Activated CD4-positive, alpha-beta T cell treated with anti-CD3 and anti-CD28 coated beads for 4 hours (primary cell): ENCODE measurements around the gene CCR5AS.
"Not testable (repeated sequence)": the region's sequence is repeated elsewhere in the genome, so short reads cannot be mapped to it uniquely, and the experiment has no call there.

Experiments
- DNase-seq, 2 donors: peaks; one replicate each; pipeline ENCODE4 v3.0.0-alpha.2; 2020

Gene CCR5AS

DNA sequence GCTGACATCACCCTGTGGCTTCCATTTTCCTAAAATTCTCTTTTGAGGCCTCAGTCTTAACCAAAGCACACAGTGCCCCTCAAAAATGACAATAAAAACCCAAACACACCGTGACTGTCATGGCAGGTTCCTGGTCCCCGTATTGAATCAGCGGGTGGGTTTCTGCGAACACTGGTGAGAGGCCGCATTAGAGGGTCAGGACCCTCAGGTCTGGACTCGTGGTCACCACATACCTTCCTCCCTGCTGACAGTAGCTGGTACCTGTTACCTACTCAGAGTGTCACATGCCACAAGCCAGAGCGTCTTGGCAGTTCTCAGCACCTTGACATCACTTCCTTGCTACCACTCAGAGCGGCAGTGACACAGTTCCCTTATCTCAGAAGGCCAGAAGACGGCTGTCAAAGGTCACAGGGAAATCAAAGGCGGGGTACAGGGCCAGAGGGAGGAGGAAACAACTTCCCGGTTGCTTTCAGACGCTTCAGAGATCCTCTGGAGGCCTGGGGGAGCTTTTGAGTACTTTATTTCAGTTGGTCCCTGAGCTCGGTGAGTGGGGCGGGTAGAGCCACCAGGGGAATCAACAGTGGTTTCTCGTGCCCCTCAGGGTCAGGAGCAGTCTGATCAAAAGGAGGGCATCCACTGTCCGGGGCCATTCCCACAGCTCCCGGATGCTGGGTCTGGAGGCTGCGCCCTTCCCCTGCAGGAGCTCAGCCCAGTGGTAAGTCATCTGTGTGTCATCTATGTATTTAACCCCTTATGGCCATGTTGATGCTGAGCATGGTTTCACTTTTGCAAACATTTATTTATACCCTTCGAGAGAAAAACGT is at the start of gene CCR5AS, which contains the start of gene CCRL2:
Gene CCR5AS, minus strand, starts transcription at position 279 of the 824 bp plus-strand sequence.
Gene CCRL2, plus strand, starts transcription at position 472 of the 824 bp plus-strand sequence. CDS start 821 bp downstream, outside the sequence.
- DNase-seq = peak; percentile 8 to 25

DNA sequence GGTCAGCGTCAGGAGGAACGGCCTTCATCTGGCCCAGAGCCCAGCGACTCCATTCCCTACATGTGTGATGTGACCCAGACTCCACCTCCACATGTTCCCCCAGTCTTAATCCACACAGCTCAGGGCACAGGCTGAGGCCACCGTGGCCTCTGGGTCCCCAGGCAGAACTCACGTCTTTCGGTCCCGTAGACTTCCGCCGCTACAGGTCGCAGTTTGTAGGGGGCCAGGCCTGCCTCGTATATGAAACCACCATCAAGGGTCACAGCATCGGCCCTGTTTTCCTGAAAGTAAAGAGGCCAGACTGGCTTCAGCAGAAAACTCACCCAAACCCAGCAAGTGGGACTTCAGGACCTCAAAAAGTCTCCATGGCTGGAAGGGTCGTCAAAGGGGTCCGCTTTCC is 49.3 kb upstream of the CCR5AS start:
- DNase-seq = no peak

DNA sequence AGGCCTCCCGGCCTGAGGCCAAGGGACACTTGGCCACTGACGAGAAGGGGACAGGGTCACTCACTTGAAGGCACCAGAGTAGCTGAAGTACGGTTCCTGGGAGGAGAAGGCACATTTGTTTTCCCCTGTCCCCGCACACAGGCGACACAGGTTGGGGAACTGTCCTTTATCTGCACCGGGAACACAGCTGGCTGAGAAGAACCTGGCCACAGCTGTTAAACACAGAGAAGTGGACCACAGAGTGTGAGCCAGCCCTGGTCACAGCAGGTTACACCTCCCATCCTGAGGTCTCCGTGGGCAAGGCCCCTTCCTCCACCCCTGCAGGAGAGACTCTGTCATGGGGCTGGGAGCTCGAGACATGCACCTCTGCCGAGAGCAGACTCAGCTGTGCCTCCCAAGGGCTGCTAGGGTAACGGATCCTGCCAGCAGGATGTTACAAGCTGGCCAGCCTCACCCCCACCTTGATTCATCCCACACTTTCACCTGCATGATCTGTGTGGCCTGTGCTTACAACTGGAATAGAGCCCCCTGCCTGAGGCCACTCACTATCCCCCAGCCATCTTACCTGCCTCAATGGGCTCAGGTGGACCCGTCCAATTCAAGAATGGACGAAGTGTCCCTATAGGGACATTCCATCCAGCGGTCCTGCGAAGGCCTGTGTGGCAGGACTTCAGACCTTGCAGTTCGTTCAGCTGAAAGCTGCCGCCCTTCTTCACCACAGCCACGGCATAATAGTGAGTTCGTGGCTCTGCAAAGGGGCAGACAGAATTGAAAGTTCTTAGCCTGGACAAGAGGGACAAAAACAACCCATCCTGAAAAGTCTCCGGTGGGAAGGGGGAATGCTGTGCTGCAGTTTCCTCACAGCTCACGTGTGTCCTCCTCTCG is 48.6 kb upstream of the CCR5AS start:
- no peak for DNase-seq

DNA sequence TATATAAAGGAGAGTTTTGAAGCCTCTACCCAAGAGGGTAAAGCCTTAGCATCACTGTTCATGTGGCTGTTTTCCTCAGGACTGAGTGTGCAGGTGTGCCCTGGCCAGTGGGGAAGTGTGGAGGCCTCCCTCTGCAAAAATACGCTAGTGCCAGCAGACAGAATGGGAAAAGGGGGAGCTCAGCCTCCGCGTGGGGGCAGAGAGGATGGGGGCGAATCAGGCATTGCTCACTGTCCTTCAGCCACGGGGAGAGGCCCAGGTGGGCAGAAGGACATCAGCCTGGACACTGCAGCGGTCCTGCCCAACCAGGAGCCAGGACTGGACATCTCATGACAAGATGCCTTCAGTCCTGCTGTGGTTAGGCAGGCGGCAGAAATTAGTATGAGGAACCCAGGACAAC is 47.7 kb upstream of the CCR5AS start:
- no peak for DNase-seq

DNA sequence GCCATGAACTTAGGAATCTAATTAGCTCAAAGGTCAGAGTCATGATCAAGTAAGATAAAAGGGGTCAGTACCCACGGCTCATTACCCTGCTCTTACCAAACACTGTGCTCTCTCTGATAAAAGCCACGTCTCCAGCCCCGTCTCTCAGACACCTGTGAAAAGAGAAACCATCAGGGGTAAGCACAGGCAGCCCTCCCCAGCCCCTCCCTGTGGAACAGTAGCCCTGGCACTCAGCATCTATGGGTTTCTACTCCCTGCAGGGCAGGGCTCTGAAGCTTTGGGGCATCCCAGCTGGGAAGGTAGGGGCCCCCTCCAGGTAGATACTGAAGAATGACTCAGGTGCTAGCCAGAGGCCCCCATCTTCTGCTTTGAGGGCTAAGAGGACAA is 47.3 kb upstream of the CCR5AS start:
- no peak for DNase-seq

DNA sequence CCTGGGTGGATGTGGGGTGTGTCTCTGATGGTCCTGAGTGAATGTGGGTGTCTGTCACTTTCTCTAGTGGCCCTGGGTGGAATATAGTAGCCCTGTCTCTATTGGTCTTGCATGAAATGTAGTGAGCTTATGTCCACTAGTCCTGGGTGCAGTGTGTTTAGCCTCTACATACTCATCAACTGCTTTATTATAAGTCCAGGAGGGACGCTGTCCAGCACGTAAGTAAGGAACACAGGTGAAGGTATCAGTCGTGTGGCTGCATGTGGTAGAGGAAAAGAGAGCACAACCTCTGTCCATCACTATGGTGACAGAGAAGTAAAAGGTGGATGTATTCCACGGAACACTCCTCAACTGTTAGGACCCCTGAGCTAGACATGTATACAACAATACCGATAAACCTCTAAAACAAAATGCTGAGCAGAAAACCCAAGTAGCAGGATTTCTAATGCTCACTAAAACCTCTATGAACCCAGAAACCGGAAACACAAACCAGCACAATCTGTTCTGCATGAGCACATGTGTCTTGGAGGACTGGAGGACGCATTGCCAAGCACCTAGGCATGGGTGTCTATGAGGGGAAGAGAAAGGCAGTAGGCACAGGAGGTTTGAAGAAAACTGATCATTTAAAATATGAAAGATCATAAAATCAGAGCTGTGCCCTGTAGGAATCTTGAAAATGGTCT is 46.8 kb upstream of the CCR5AS start:
- DNase-seq = no peak

DNA sequence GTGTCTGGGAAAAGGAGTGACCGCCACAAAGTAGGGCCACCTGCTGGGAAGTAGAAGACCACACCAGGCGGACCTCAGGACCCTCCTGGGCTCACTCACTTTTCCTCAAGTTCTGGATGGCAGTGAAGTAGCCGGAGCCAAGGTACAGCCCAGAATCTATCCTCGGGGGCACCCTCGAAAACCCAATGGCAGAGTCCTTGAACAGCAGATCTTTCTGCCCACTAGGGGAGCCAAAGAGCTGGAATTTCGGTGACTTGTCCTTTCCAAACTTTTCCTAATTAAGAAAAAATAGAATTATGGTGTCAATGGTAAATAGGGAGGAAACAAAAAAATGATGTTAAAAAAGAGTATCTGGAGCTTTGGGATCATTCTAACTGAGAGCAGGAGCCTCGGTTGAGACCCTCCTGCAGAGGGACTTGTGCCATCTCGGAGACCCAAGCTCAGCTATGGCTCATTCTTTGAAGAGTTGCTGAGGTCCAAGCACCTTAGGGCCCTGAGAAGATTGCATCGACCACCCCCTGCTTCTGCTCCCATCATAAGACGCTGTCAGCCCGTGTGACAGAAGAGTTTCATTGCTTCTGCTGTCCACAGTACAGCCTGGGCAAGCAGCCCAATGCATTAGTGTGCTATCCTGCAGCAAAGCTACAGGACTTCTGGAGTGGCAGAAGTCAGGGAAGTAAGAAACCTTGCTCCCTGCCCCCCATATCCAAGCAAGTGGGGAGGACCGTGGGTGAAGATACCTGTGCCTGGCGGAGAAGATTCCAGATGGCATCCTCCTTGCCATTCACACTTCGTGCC is 43.1 kb upstream of the CCR5AS start:
- no peak for DNase-seq

DNA sequence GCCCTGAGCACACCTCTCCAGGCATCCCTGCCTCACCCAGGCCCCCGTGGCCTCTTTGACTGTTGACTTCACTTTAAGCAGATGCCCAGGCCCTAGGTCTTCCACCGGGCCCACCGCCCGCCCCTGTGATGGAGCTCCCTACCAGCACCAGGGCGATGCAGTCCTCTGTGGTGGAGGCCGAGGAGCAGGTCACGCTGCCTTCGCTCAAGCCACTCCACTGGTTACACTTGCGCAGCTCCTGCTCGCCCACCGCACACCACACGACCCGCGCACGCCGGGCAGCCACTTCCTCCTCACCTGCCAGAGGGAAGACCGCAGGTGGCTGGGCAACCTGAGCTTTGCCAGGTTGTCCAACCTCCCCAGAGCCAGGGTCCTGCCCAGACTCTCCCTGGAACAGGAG is 41.9 kb upstream of the CCR5AS start:
- no peak for DNase-seq

DNA sequence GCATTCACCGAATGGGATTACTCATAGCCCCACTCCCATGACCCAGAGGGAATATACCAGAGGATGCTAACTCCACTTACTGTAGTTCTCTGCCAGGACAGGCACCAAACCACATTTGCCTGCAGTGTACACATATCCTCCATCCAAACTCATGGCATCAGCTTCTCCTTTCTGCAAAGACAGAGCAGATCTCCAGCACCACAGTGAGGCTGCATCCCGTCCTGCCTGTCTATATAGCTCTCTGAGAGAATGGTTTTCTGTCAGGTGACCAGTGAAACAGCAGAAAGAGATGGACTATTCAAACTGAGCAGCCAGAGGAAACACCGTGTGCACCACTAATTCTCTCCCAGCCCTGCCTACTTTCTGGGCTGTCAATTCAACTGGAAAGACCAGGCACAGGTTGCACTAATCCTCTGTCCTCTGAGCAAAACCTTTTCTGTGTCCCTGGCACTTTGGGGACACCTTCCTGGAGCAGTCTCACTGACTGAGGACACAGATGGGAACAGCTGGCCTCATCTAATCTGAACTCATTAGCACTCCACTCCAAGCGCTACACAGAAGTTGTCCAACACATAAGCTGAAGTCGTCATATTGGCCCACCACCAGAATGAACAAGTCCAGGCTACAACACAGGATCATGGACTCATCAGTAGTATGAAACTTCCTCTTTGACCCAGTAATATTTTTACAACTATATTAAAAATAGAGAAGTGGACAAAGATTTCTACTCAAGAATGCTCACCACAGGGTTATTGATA is 40.5 kb upstream of the CCR5AS start:
- no peak for DNase-seq

DNA sequence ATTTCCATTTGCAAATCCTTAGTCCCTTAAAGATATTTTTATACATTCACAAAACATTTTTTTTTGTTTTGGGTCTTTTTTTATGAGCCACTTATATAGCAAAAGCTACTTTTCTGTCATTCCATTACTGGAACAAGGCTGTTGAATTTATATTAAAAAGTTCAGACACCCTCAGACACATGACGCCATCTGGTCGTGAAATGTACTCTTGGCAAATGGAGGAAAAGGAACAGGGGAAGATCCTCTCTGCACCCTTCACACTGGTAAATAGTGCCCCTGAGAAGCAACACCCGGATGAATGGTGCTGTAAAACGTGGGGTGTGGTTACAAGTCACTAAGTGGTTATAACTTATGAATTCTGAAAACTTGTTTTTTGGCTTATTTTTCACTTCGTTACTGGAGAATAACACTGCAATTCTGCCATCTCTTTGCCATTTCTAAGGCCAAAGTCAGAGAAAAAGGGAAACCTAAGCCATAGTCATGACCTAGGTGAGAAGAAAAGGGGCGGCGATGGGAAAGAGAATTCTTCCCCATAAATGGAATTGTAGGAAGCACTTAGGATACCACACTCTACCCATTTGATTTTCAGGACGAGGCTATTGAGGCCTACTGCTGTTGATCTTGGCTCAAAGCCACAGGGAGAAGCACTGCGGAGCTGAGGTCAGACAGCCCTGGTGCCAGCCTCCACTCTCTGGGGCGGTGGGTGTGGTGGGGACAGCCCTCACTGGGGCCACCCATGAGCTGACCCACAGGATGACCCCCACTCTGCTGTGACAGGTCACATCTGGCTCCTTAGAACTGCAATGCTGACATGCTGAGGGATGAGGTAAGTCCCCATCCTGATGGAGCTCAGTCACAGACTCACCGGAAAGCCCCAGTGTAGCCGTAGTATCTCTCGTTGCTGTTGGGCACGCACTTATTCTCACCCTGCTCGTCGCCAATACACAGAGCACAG is 36.0 kb upstream of the CCR5AS start:
- DNase-seq = peak; percentile 19 to 69

DNA sequence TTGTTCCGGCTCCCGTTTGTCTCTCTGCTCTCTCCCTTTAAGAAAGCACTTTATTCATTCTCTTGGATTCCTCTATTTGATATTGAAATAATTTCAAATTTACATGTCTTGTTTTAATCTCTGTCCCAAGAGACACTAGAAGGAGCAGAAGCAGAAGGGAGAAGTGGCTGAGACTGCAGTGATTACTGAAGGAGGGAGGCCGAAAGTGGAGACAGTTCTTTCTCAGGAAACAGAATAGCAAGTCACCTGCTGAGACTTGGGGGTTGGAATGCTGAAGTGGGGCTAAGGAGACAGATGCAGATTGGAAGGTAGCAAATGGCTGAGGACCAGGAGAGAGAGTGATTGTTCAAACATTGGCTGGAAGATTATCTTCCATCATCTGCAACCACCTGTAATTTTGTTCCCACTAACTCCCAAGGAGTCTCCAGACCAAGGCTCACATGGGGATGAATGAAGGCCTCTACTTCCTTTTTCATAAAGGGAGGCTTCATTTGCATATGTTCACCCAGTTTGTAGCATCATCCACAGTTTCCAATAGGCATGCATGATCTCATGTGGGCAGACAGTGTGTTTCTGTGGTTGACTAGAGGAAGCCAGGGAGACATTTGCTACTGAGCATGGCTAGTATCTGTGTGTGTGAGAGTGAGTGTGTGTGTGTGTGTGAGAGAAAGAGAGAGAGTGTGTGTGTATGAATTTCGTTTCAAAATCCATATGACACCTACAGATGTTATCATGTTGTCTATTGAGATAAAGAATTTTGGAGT is 33.8 kb upstream of the CCR5AS start:
- DNase-seq = peak; percentile 22

DNA sequence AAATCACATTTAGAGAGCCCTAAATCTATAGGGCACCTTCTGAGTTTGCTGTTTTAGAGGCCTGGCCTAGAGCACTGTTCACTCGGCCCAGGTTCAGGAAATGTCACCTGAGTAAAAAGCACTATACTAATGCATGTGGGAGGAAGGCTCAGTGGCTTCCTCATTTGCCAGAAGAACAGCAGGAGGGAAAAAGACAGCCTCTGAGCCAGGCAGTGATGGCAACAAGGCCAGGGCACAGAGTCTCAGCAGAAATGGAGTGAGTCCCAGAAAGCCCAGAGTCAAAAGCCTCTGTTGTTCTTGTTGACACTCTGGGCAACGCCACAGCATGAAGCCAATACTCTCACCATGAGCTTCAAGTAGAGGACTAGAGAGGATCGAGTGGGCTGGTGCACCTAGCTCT is 32.0 kb upstream of the CCR5AS start:
- no peak for DNase-seq

DNA sequence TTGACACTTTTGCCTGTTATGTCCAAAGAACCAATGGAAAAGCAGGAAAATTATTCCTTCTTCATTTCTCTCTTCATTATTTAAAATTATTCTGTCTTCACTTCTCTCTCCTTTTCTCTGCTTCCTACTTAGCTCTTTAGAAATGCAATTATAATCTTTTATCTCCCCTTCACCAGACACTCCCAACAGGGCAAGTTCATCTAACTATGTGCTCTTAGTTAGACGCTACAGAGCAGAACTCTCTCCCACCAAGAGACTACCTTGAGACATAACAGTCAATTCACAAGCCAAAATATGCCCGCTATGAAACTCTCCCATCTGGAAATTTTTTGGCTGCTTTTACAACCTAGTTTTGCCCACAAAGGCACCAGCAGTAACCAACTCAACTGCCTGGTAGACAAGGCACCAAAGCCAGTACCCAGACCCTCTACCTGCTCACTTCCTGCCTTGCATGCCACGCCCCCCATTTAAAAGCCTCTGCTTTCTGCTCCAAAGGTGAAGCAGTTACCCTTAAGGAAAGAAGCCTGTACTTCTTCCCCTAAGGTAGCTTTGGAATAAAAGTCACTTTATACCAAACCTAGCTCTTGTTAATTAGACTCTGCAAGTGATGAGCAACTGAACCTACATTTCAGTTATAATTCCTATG is 28.3 kb upstream of the CCR5AS start:
- DNase-seq = no peak

DNA sequence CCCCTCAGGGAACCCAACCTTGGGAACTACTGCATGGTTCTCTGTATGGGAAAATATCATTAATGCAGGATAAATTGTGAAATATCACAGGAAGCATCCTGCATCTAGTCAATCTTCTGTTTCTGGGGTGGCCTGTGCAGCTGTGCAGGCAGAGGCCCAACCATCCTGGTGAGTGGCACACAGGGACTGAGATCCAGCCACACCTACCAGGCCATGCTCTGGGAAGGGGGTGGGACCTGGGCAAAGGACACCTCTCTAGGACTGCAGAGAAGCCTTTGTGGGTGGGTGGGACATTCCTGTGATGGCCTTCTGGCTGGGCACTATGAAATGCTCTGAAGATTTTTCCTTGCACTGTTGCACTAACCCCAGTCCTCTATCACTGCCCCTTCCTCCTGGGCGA is 27.0 kb upstream of the CCR5AS start:
- no peak for DNase-seq

DNA sequence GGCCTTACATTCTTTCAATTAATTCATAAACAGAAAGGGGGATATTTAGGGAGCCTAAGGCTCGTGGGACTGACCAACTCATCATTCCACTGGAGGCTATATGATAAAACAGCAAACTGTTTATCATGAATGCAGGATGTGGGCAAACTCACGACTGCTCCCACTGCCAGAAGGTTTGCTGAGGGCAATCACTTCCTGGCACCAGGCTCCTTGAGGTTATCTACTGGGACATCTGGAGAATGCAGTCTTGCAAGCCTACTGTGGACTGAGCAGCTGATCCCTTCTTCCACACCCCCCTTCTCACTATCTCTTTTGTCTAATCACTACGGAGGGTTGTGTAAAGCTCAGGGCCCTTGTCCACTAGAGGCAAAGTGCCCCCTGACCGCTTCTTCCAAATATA is 26.3 kb upstream of the CCR5AS start:
- DNase-seq = not testable (repeated sequence)

DNA sequence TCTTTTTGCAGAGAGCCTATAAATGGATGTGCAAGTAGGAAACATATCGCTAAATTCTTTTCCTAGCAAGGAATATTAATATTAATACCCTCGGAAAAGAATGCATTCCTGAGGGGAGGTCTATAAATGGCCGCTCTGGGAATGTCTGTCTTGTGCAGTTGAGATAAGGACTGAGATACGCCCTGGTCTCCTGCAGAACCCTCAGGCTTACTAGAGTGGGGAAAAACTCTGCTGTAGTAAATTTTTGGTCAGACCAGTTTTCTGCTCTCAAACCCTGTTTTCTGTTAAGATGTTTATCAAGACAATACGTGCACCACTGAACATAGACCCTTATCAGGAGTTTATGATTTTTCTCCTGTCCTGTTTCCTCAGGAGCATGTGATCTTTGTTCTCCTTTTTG is 25.0 kb upstream of the CCR5AS start:
- DNase-seq = not testable (repeated sequence)

DNA sequence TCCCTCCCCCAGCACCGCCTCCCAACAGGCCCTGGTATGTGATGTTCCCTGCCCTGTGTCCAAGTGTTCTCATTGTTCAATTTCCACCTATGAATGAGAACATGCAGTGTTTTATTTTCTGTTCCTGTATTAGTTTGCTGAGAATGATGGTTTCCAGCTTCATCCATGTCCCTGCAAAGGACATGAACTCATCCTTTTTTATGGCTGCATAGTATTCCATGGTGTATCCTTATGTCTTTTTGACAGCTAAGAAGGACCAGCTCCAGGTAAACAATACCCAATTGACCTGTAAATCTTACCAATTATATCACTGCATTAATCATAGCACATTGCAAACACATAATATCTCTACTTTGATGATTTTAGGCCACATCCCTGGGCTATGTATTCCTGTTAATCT is 24.0 kb upstream of the CCR5AS start:
- DNase-seq = not testable (repeated sequence)

DNA sequence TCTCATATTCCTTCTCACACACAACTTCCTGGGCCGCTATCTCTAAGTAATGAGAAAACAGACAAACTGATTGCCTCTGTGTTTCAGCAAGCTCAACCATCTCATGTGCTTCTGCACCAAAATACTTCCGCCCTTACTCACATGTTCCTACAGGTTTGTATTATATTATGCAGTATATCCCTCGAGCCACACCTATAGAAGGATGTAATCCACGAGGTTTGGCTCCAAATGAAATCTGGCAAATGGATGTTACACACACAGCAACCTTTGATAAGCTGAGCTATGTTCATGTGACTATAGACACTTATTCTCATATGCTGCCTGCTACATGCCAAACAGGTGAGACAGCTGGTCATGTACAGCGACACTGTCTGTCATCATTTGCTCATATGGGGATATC is 22.8 kb upstream of the CCR5AS start:
- DNase-seq = no peak

DNA sequence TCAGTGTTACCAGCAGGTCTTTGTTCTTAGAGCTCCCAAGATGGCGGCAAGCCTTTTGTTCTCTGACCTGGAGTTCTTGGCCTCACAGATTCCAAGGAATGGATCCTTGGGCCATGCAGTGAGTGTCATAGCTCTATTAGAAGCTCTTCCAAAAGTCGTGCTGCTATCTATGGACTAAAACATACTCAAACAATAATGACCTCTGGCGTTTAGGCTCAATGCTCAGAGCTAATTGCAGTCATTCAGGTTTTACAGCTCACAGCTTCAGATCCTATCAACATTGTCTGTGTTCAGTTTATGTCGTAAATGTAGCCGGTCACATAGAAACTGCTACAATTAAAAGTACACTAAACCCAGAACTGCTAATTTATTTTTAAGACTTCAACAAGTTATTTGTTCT is 22.4 kb upstream of the CCR5AS start:
- no peak for DNase-seq
